SK-N-SH (cell line): ENCODE measurements around the gene SKOR2. TPM values are rescaled to one million over a fixed set of nuclear protein-coding genes. Genes with fewer than 3 reads are reported as not detected.

Experiments used
- CTCF ChIA-PET: fragments of 300-600, 350-600 bp; formaldehyde crosslinking; extraction: SDS; loops from one replicate; lab custom pipeline; 2021; lab: Yijun Ruan, JAX
- POLR2A ChIA-PET: fragments of 350-600 bp; sonication (Branson Sonifier 250); formaldehyde crosslinking; extraction: SDS; loops from one replicate; lab custom pipeline; 2020; ENCODE audit warnings: antibody characterized with exemption, inconsistent platforms; lab: Yijun Ruan, JAX
- DNase-seq: peaks from one replicate; pipeline ENCODE4 v3.0.0; 2012
- H2AFZ ChIP-seq: fragments of 200-600 bp; sonication (generic); 2 replicates; pipeline ENCODE4 v1.8.1; 2016; ENCODE audit warnings: antibody characterized with exemption, mild to moderate bottlenecking, low read depth
- H3F3A ChIP-seq: fragments of 200-600 bp; sonication (generic); replicated peaks from 2 replicates; pipeline ENCODE3; 2016; ENCODE audit warnings: antibody characterized with exemption, mild to moderate bottlenecking; ENCODE audit not compliant: insufficient read depth
- H3K27ac ChIP-seq, 2 experiments: fragments of 200-500 bp in 1 of 2; fragments of 200-600 bp in 1 of 2; sonication (Bioruptor generic) in 1 of 2; sonication (generic), shearing (Covaris generic) in 1 of 2; 2 replicates each; pipeline versions ENCODE4 v1.5.1 to v1.6.1; 2014 to 2016; ENCODE audit warnings: low read depth in 2 of 2, inconsistent platforms in 1 of 2, low read length in 1 of 2, mild to moderate bottlenecking in 1 of 2, mixed read lengths in 1 of 2
- H3K27me3 ChIP-seq: fragments of 200-600 bp; sonication (generic), shearing (Covaris generic); 2 replicates; pipeline ENCODE4 v1.6.1; 2016; ENCODE audit warnings: mixed run types; ENCODE audit not compliant: insufficient read depth
- H3K36me3 ChIP-seq, 2 experiments: fragments of 200-500 bp in 1 of 2; fragments of 200-600 bp in 1 of 2; sonication (Bioruptor generic) in 1 of 2; sonication (generic) in 1 of 2; replicated peaks in 1 of 2; 2 replicates each; pipeline versions ENCODE3 to v1.5.1; 2014 to 2016; ENCODE audit warnings: low read length in 1 of 2, mild to moderate bottlenecking in 1 of 2; ENCODE audit not compliant: insufficient read depth in 2 of 2, control insufficient read depth in 1 of 2
- H3K4me1 ChIP-seq, 2 experiments: fragments of 200-500 bp in 1 of 2; fragments of 200-600 bp in 1 of 2; sonication (Bioruptor generic) in 1 of 2; sonication (generic), shearing (Covaris generic) in 1 of 2; 2 replicates each; pipeline versions ENCODE4 v1.5.1 to v1.6.1; 2014 to 2016; ENCODE audit warnings: low read depth in 1 of 2, low read length in 1 of 2, mixed run types in 1 of 2; ENCODE audit not compliant: insufficient read depth in 2 of 2, control insufficient read depth in 1 of 2
- H3K4me2 ChIP-seq: fragments of 200-600 bp; sonication (generic), shearing (Covaris generic); 2 replicates; pipeline ENCODE4 v1.6.1; 2017; ENCODE audit warnings: mixed run types
- H3K4me3 ChIP-seq, 2 experiments: fragments of 200-500 bp in 1 of 2; fragments of 200-600 bp in 1 of 2; sonication (Bioruptor generic) in 1 of 2; sonication (generic), shearing (Covaris generic) in 1 of 2; 2 replicates each; pipeline versions ENCODE4 v1.5.1 to v1.8.1; 2014 to 2016; ENCODE audit warnings: low read depth in 2 of 2, inconsistent platforms in 1 of 2, low read length in 1 of 2, mild to moderate bottlenecking in 1 of 2, mixed read lengths in 1 of 2, moderate library complexity in 1 of 2
- H3K79me2 ChIP-seq: fragments of 200-600 bp; sonication (generic); 2 replicates; pipeline ENCODE4 v1.8.1; 2017; ENCODE audit warnings: mild to moderate bottlenecking; ENCODE audit not compliant: insufficient read depth
- H3K9ac ChIP-seq: fragments of 200-600 bp; sonication (generic); 2 replicates; pipeline ENCODE4 v1.6.1; 2017; ENCODE audit warnings: mixed run types
- H3K9me2 ChIP-seq: fragments of 200-600 bp; sonication (generic); 2 replicates; pipeline ENCODE4 v1.6.1; 2017; ENCODE audit warnings: mixed run types
- H3K9me3 ChIP-seq: fragments of 200-600 bp; sonication (generic); 2 replicates; pipeline ENCODE4 v1.6.1; 2017; ENCODE audit warnings: mixed run types, mild to moderate bottlenecking, moderate library complexity
- H4K20me1 ChIP-seq: fragments of 200-600 bp; sonication (generic); 2 replicates; pipeline ENCODE4 v1.6.1; 2017; ENCODE audit warnings: mild to moderate bottlenecking, mixed run types; ENCODE audit not compliant: insufficient read depth
- CHD2 ChIP-seq: fragments of 150-350 bp; IDR thresholded peaks from 2 replicates; pipeline ENCODE4 v1.6.1; 2018; ENCODE audit warnings: low read length; ENCODE audit not compliant: partially characterized antibody
- ELF1 ChIP-seq: IDR thresholded peaks from 2 replicates; pipeline ENCODE4 v1.4.0; 2012
- EZH2phosphoT487 ChIP-seq: fragments of 200-600 bp; sonication (generic); IDR thresholded peaks from 2 replicates; pipeline ENCODE4 v1.6.1; 2017; ENCODE audit warnings: low read depth, mixed run types, mild to moderate bottlenecking, antibody characterized with exemption, moderate library complexity, borderline replicate concordance
- FOSL2 ChIP-seq: IDR thresholded peaks from 2 replicates; pipeline ENCODE4 v1.4.0; 2012; ENCODE audit warnings: low read depth, mild to moderate bottlenecking, moderate library complexity, borderline replicate concordance
- FOXJ3 ChIP-seq: sonication (generic); formaldehyde crosslinking; IDR thresholded peaks from 2 replicates; pipeline ENCODE4 v1.5.1; 2020; ENCODE audit warnings: mild to moderate bottlenecking, missing genetic modification reagents
- GABPA ChIP-seq: IDR thresholded peaks from 2 replicates; pipeline ENCODE4 v1.4.0; 2012; ENCODE audit warnings: low read depth, mild to moderate bottlenecking
- GATA2 ChIP-seq: sonication (generic); formaldehyde crosslinking; IDR thresholded peaks from 2 replicates; pipeline ENCODE4 v1.5.0; 2020; ENCODE audit warnings: mild to moderate bottlenecking, missing genetic modification reagents
- IRF3 ChIP-seq: fragments of 150-350 bp; IDR thresholded peaks from 2 replicates; pipeline ENCODE4 v1.6.1; 2016; ENCODE audit warnings: mild to moderate bottlenecking, low read depth, low read length
- JUND ChIP-seq: IDR thresholded peaks from 2 replicates; pipeline ENCODE4 v1.4.0; 2012
- MEF2A ChIP-seq: IDR thresholded peaks from 2 replicates; pipeline ENCODE4 v1.4.0; 2012; ENCODE audit warnings: low read depth, borderline replicate concordance
- NFIC ChIP-seq: IDR thresholded peaks from 2 replicates; pipeline ENCODE4 v1.4.0; 2012; ENCODE audit warnings: borderline replicate concordance
- POLR2AphosphoS5 ChIP-seq: IDR thresholded peaks from 2 replicates; pipeline ENCODE4 v1.6.1; 2012; ENCODE audit warnings: low read depth, low read length
- RAD21 ChIP-seq: IDR thresholded peaks from 2 replicates; pipeline ENCODE4 v1.6.1; 2012; ENCODE audit warnings: mild to moderate bottlenecking, low read length
- RCOR1 ChIP-seq: fragments of 150-350 bp; IDR thresholded peaks from 2 replicates; pipeline ENCODE4 v1.6.1; 2017; ENCODE audit warnings: antibody characterized with exemption, low read length
- RFX5 ChIP-seq: IDR thresholded peaks from 2 replicates; pipeline ENCODE4 v1.6.1; 2012; ENCODE audit warnings: mild to moderate bottlenecking, improper control_type of control experiment, low read length
- RXRA ChIP-seq: IDR thresholded peaks from 2 replicates; pipeline ENCODE4 v1.4.0; 2012; ENCODE audit warnings: low read depth, mild to moderate bottlenecking, borderline replicate concordance
- SIN3A ChIP-seq: IDR thresholded peaks from 2 replicates; pipeline ENCODE4 v1.6.1; 2012; ENCODE audit warnings: low read depth, mild to moderate bottlenecking, low read length, moderate library complexity, borderline replicate concordance
- SMC3 ChIP-seq: IDR thresholded peaks from 2 replicates; pipeline ENCODE4 v1.6.1; 2012; ENCODE audit warnings: low read depth, low read length, improper control_type of control experiment
- TAF1 ChIP-seq: IDR thresholded peaks from 2 replicates; pipeline ENCODE4 v1.6.1; 2012; ENCODE audit warnings: low read depth, mild to moderate bottlenecking, low read length, moderate library complexity, borderline replicate concordance
- TCF12 ChIP-seq: IDR thresholded peaks from 2 replicates; pipeline ENCODE4 v1.4.0; 2012
- YY1 ChIP-seq: IDR thresholded peaks from 2 replicates; pipeline ENCODE4 v1.4.0; 2012; ENCODE audit warnings: low read depth, mild to moderate bottlenecking
- WGBS: methylation state at CpG from one replicate; pipeline ENCODE4 v1.1.6; 2017; ENCODE audit warnings: low lambda C conversion rate; 5-methylcytosine and 5-hydroxymethylcytosine counted together
- polyA plus RNA-seq, 3 experiments: library from polyadenylated mRNA; depleted of rRNA; stranded (reverse); fragments of >200 nt; gene quantifications; 2 replicates each; pipeline ENCODE4 v1.2.3, GENCODE V29; 2012
- TF ChIP-seq, protein P1 (sequence below): IDR thresholded peaks from 2 replicates; pipeline ENCODE4 v1.4.0; 2012; ENCODE audit warnings: low read depth, borderline replicate concordance
- TF ChIP-seq, protein P2 (sequence below): fragments of 200-600 bp; sonication (generic); IDR thresholded peaks from 2 replicates; pipeline ENCODE4 v1.6.1; 2017; ENCODE audit warnings: antibody characterized with exemption, mild to moderate bottlenecking, moderate library complexity

SKOR2 gene
- polyA plus RNA-seq, 1 of the 3 experiments (the other 2 are of a cell fraction), result not detected

DNA sequence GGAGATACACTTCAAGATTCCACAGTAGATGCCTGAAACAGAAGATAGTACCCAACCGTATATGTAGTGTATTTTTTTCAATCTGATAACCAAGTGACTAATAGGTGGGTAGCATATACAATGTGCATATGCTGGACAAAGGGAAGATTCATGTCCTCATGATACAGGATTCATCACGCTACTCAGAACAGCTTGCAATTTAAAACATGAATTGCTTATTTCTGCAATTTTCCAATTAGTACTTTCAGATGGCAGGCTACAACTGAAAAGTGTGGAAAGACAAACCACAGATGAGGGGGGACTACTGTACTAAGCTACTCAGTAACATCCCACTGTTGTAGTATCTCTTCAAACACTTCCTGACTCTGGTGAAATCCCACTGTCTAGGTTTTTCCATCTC, 79.0 kb downstream of the SKOR2 start:
- H3K27me3 ChIP-seq, result no peaks in the 10 kb centered on the region
- TF ChIP-seq SMC3, result no peak
- TF ChIP-seq NFIC, result no peak
- no peak for TF ChIP-seq IRF3
- no peak for TF ChIP-seq RAD21
- TF ChIP-seq, protein P1, sequence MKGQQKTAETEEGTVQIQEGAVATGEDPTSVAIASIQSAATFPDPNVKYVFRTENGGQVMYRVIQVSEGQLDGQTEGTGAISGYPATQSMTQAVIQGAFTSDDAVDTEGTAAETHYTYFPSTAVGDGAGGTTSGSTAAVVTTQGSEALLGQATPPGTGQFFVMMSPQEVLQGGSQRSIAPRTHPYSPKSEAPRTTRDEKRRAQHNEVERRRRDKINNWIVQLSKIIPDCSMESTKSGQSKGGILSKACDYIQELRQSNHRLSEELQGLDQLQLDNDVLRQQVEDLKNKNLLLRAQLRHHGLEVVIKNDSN, result no peak
- TF ChIP-seq SIN3A, result no peak
- TF ChIP-seq FOSL2, result no peak
- TF ChIP-seq, protein P2, sequence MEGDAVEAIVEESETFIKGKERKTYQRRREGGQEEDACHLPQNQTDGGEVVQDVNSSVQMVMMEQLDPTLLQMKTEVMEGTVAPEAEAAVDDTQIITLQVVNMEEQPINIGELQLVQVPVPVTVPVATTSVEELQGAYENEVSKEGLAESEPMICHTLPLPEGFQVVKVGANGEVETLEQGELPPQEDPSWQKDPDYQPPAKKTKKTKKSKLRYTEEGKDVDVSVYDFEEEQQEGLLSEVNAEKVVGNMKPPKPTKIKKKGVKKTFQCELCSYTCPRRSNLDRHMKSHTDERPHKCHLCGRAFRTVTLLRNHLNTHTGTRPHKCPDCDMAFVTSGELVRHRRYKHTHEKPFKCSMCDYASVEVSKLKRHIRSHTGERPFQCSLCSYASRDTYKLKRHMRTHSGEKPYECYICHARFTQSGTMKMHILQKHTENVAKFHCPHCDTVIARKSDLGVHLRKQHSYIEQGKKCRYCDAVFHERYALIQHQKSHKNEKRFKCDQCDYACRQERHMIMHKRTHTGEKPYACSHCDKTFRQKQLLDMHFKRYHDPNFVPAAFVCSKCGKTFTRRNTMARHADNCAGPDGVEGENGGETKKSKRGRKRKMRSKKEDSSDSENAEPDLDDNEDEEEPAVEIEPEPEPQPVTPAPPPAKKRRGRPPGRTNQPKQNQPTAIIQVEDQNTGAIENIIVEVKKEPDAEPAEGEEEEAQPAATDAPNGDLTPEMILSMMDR, result no peak
- TF ChIP-seq POLR2AphosphoS5, result no peak
- TF ChIP-seq ELF1, result no peak
- TF ChIP-seq JUND, result no peak
- TF ChIP-seq EZH2phosphoT487, result no peak
- no peak for TF ChIP-seq RCOR1
- TF ChIP-seq RXRA, result no peak
- TF ChIP-seq, all 33 proteins: peak for 0
- POLR2A ChIA-PET, result no interaction called here
- no peak overlapping the region for H3K27ac ChIP-seq
- H3K36me3 ChIP-seq, result peaks cover 0 to 24% of the 10 kb centered on the region in 2 experiments
- DNase-seq, result no peak
- WGBS, result 90% methylated on average over 2 of the region's 2 CpGs
- H3K4me2 ChIP-seq, result no peak overlapping the region
- peaks cover 0 to 4% of the 10 kb centered on the region in 2 experiments; a peak in 2 of 4 replicates for H3K4me1 ChIP-seq
- H3K9me3 ChIP-seq, result no peaks in the 10 kb centered on the region
- peaks cover 27% of the 10 kb centered on the region for H4K20me1 ChIP-seq
- H3K9ac ChIP-seq, result no peak overlapping the region
- no peak overlapping the region for H2AFZ ChIP-seq
- no peaks in the 10 kb centered on the region for H3K9me2 ChIP-seq
- peaks cover 5% of the 10 kb centered on the region for H3F3A ChIP-seq
- no peak overlapping the region for H3K4me3 ChIP-seq
- CTCF ChIA-PET, result interaction anchor here (0.5 to 1.1 kb wide), 2 partner anchors 43 to 61 kb away, joined by 3 to 5 read pairs; no protein-coding TSS in a partner anchor
- peaks cover 87% of the 10 kb centered on the region for H3K79me2 ChIP-seq

- no peak for TF ChIP-seq TCF12
- TF ChIP-seq FOXJ3, result no peak
- TF ChIP-seq, protein P1, result no peak
- TF ChIP-seq GABPA, result no peak
- TF ChIP-seq IRF3, result no peak
- no peak for TF ChIP-seq MEF2A
- TF ChIP-seq RFX5, result no peak
- no peak for TF ChIP-seq YY1
- no peak for TF ChIP-seq TAF1
- no peak for TF ChIP-seq JUND
- TF ChIP-seq CHD2, result no peak
- TF ChIP-seq GATA2 (CRISPR knock-in tag), result no peak
- TF ChIP-seq NFIC, result no peak
- no peaks in the 10 kb centered on the region for H3K9me3 ChIP-seq
- DNase-seq, result no peak
- H3F3A ChIP-seq, result peaks cover 5% of the 10 kb centered on the region
- H2AFZ ChIP-seq, result no peak overlapping the region
- POLR2A ChIA-PET, result no interaction called here
- H3K79me2 ChIP-seq, result peaks cover 100% of the 10 kb centered on the region
- H3K27ac ChIP-seq, result no peak overlapping the region
- no peaks in the 10 kb centered on the region for H3K9me2 ChIP-seq
- H4K20me1 ChIP-seq, result peaks cover 29% of the 10 kb centered on the region
- H3K4me3 ChIP-seq, result no peak overlapping the region
- H3K27me3 ChIP-seq, result no peaks in the 10 kb centered on the region
- H3K9ac ChIP-seq, result no peak overlapping the region
- 89% methylated on average over 1 of the region's 1 CpG for WGBS
- H3K4me1 ChIP-seq, result peaks cover 0 to 2% of the 10 kb centered on the region in 2 experiments; a peak in 2 of 4 replicates
- H3K36me3 ChIP-seq, result peaks cover 0 to 29% of the 10 kb centered on the region in 2 experiments
- H3K4me2 ChIP-seq, result no peak overlapping the region
- CTCF ChIA-PET, result interaction anchor here (1.2 to 1.5 kb wide), 2 partner anchors 36 to 68 kb away, joined by 4 to 6 read pairs; no protein-coding TSS in a partner anchor
Observed at GRCh38 chr18:47168913-47169312, 82.5 kb downstream of the SKOR2 start.
